Hindlimb muscle (tissue), 1 donor: ENCODE data around the gene RBL2. TPM values are rescaled to one million over a fixed set of nuclear protein-coding genes. Genes with fewer than 3 reads are reported as not detected.
A peak's percentile ranks its signal among the peaks of the same experiment; 100 is the strongest.
"Not testable (repeated sequence)": the region's sequence is repeated elsewhere in the genome, so short reads cannot be mapped to it uniquely, and the experiment has no call there.

Source experiments
- DNase-seq: peaks from one replicate; pipeline ENCODE4 v3.0.0-alpha.2; 2013
- polyA plus RNA-seq: library from polyadenylated mRNA; unstranded; fragments of 120-200 nt; gene quantifications from one replicate; pipeline ENCODE4 v1.2.1, GENCODE V29; 2013; ENCODE audit not compliant: insufficient read length

RBL2 gene, protein sequence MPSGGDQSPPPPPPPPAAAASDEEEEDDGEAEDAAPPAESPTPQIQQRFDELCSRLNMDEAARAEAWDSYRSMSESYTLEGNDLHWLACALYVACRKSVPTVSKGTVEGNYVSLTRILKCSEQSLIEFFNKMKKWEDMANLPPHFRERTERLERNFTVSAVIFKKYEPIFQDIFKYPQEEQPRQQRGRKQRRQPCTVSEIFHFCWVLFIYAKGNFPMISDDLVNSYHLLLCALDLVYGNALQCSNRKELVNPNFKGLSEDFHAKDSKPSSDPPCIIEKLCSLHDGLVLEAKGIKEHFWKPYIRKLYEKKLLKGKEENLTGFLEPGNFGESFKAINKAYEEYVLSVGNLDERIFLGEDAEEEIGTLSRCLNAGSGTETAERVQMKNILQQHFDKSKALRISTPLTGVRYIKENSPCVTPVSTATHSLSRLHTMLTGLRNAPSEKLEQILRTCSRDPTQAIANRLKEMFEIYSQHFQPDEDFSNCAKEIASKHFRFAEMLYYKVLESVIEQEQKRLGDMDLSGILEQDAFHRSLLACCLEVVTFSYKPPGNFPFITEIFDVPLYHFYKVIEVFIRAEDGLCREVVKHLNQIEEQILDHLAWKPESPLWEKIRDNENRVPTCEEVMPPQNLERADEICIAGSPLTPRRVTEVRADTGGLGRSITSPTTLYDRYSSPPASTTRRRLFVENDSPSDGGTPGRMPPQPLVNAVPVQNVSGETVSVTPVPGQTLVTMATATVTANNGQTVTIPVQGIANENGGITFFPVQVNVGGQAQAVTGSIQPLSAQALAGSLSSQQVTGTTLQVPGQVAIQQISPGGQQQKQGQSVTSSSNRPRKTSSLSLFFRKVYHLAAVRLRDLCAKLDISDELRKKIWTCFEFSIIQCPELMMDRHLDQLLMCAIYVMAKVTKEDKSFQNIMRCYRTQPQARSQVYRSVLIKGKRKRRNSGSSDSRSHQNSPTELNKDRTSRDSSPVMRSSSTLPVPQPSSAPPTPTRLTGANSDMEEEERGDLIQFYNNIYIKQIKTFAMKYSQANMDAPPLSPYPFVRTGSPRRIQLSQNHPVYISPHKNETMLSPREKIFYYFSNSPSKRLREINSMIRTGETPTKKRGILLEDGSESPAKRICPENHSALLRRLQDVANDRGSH
- polyA plus RNA-seq: 45.6 TPM

- DNase-seq: peak; percentile 86
These were observed at the start of gene RBL2 for GRCh38 chr16:53434377-53435065. TSS of gene RBL2 (plus strand) at chr16:53434471. CDS start at chr16:53434557, 86 bp downstream.

DNA sequence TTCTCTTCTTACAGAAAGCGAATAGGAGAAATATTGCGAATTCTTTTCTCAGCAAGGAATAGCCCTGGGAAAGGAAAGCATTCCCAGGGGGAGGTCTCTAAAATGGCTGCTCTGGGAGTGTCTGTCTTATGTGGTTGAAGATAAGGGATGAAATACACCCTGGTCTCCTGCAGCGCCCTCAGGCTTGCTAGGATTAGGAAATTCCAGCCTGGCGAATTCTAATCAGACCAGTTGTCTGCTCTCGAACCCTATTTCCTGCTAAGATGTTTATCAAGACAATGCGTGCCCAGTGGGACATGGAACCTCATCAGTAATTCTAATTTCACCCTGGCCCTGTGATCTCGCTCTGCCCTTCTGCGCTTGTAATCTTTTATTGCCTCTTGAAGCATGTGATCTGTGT is 49.7 kb upstream of the RBL2 start:
- DNase-seq: not testable (repeated sequence)

GRCh38 chr16:53404959-53405358 is 29.3 kb upstream of the RBL2 start:
- DNase-seq: no peak

- no peak for DNase-seq
These were observed 21.7 kb upstream of the RBL2 start for GRCh38 chr16:53412549-53412948.

GRCh38 chr16:53413864-53414263 is 20.4 kb upstream of the RBL2 start:
- DNase-seq: no peak

- DNase-seq: no peak
These were observed 19.9 kb upstream of the RBL2 start for GRCh38 chr16:53414381-53414780.

- no peak for DNase-seq
These were observed 18.8 kb upstream of the RBL2 start for GRCh38 chr16:53415504-53415903.

DNA sequence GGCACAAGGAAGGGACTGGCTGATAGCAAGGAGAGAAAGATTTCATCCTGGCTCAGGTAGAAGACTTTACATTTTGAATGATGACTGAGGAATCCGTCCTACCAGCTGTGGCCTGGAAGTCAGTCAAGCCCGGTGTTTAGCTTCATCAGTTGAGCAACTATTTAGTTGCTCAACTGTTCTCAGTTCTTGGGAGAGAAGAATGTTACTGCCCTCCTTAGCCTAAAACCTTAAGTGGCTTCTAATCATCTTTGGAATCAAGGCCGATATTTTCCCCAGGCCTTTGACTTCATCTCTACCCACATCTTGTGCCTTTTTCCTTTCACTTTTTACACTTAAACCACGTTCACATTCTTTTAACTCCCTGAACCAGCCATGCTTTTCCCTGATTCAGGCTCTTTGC is 17.3 kb upstream of the RBL2 start:
- DNase-seq: no peak

- DNase-seq: no peak
These were observed 16.3 kb upstream of the RBL2 start for GRCh38 chr16:53417976-53418375.

- not testable (repeated sequence) for DNase-seq
These were observed 14.9 kb upstream of the RBL2 start for GRCh38 chr16:53419383-53419709.

DNA sequence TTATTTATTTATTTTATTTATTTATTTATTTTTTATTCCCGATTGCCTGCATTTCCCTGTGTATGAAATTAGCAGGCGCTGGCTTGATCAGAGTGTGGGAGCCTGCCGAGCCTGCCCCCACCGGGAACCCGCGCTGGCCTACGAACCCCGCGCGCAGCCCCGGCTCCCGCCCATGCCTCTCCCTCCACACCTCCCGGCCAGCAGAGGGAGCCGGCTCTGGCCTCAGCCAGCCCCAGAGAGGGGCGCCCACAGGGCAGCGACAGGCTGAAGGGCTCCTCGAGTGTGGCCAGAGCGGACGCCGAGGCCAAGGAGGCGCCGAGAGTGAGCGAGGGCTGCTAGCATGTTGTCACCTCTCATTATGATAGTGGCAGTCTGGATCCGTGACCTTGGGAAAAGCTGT is 13.0 kb upstream of the RBL2 start:
- DNase-seq: no peak

- not testable (repeated sequence) for DNase-seq
These were observed 10.3 kb upstream of the RBL2 start for GRCh38 chr16:53423968-53424367.

- no peak for DNase-seq
These were observed 5.6 kb upstream of the RBL2 start for GRCh38 chr16:53428681-53429080.

- DNase-seq: no peak
These were observed 4.9 kb upstream of the RBL2 start for GRCh38 chr16:53429221-53429943.

- no peak for DNase-seq
These were observed 3.9 kb upstream of the RBL2 start for GRCh38 chr16:53430363-53430762.

- no peak for DNase-seq
These were observed 762 bp upstream of the RBL2 start for GRCh38 chr16:53433509-53433908.

- no peak for DNase-seq
These were observed 318 bp upstream of the RBL2 start for GRCh38 chr16:53433930-53434376.

DNA sequence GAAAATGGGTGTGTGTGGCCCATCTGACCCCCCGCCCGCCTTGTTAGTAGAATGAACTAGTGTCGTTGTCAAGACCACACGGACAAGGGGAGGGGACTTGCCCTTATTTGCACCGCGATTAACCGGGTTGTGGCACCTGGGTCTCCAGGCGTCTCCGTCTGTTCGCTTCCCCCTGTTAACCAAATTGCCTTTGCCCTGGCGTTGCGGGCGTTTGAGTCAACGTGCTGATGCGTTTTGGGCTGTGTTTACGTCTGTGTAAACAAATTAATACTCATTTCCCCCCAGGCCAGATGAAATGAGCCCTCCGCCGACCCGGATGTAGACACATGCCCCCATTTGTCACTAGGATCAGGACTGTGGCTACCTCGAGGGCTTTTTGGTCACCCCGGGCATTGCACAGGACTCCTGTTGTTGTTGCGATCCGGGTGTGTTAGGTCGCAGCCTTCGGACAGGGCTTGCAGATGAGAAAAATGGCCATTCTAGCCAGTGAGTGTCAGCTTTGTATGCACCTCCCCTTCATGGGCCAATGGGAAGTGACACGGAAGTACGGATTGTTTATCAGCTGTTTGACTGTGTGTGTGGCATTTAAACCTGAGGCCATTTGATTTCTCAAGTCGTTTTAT is 906 bp downstream of the RBL2 start:
- DNase-seq: peak; percentile 82

- DNase-seq: no peak
These were observed 5.9 kb downstream of the RBL2 start for GRCh38 chr16:53440125-53440524.

- no peak for DNase-seq
These were observed 11.3 kb downstream of the RBL2 start for GRCh38 chr16:53445534-53445933.

GRCh38 chr16:53446090-53446489 is 11.8 kb downstream of the RBL2 start:
- DNase-seq: no peak
